Activated CD4-positive, alpha-beta T cell treated with anti-CD3 and anti-CD28 coated beads, Interleukin-2, amount 10 ng/mL, durations not matched to agents 7 days and 5 days (primary cell): ENCODE results near the gene CNGA3. TPM values are rescaled to one million over a fixed set of nuclear protein-coding genes. Genes with fewer than 3 reads are reported as not detected.

Experiments used
- CTCF ChIA-PET: fragments of 350-600 bp; sonication (Branson Sonifier 250); formaldehyde crosslinking; loops from one replicate; lab custom pipeline; 2021; ENCODE audit warnings: antibody characterized with exemption; lab: Charles Lee
- POLR2A ChIA-PET: fragments of 350-600 bp; sonication (Branson Sonifier 250); formaldehyde crosslinking; loops from one replicate; lab custom pipeline; 2021; ENCODE audit warnings: antibody characterized with exemption; lab: Charles Lee
- DNase-seq: peaks from one replicate; pipeline ENCODE4 v3.0.0-alpha.2; 2020
- H3K27ac Mint-ChIP-seq: one replicate; pipeline ENCODE4 v1.8.0; 2021; ENCODE audit warnings: mild to moderate bottlenecking, moderate library complexity, mixed read lengths
- H3K27me3 Mint-ChIP-seq: one replicate; pipeline ENCODE4 v1.8.0; 2021; ENCODE audit warnings: mixed read lengths
- H3K36me3 Mint-ChIP-seq: one replicate; pipeline ENCODE4 v1.8.0; 2021; ENCODE audit warnings: low read depth, mixed read lengths
- H3K4me1 Mint-ChIP-seq: one replicate; pipeline ENCODE4 v1.8.0; 2021; ENCODE audit warnings: mixed read lengths
- H3K4me3 Mint-ChIP-seq: one replicate; pipeline ENCODE4 v1.8.0; 2021; ENCODE audit warnings: mild to moderate bottlenecking, moderate library complexity, mixed read lengths
- H3K9me3 Mint-ChIP-seq: one replicate; pipeline ENCODE4 v1.8.0; 2021; ENCODE audit warnings: mixed read lengths
- total RNA-seq, 2 experiments: library from RNA; stranded (reverse); gene quantifications; one replicate each; pipeline ENCODE4 v1.2.3, GENCODE V29; 2021

The CNGA3 gene
- total RNA-seq, 2 experiments from 2014 or later = not detected

- Mint-ChIP-seq H3K4me1 (no peaks in the 10 kb centered on the region), H3K27ac (no peak overlapping the region), H3K36me3 (no peaks in the 10 kb centered on the region), H3K9me3 (no peaks in the 10 kb centered on the region), H3K27me3 (peaks cover 33% of the 10 kb centered on the region), H3K4me3 (no peak overlapping the region)
- ChIA-PET POLR2A (no interaction called here), CTCF (no interaction called here)
- no peak for DNase-seq
These were observed 11.0 kb upstream of the CNGA3 start for GRCh38 chr2:98335271-98335670.

- H3K27me3 Mint-ChIP-seq = peaks cover 47% of the 10 kb centered on the region
- ChIA-PET POLR2A (no interaction called here), CTCF (no interaction called here)
- DNase-seq = no peak
- peaks cover 2% of the 10 kb centered on the region for H3K4me1 Mint-ChIP-seq
- peaks cover 2% of the 10 kb centered on the region for H3K36me3 Mint-ChIP-seq
- H3K9me3 Mint-ChIP-seq = peaks cover 2% of the 10 kb centered on the region
- no peak overlapping the region for H3K27ac Mint-ChIP-seq
- no peak overlapping the region for H3K4me3 Mint-ChIP-seq
These were observed 5.0 kb upstream of the CNGA3 start for GRCh38 chr2:98341241-98341640.

GRCh38 chr2:98343285-98343684, 3.0 kb upstream of the CNGA3 start:
- Mint-ChIP-seq H3K36me3 (peaks cover 2% of the 10 kb centered on the region), H3K9me3 (peaks cover 2% of the 10 kb centered on the region), H3K27ac (no peak overlapping the region), H3K4me3 (no peak overlapping the region), H3K27me3 (peaks cover 50% of the 10 kb centered on the region), H3K4me1 (peaks cover 2% of the 10 kb centered on the region)
- POLR2A ChIA-PET = no interaction called here
- DNase-seq = no peak
- CTCF ChIA-PET = no interaction called here

- peaks cover 2% of the 10 kb centered on the region for H3K36me3 Mint-ChIP-seq
- H3K27me3 Mint-ChIP-seq = peaks cover 77% of the 10 kb centered on the region
- CTCF ChIA-PET = no interaction called here
- H3K9me3 Mint-ChIP-seq = peaks cover 2% of the 10 kb centered on the region
- no peak for DNase-seq
- H3K4me1 Mint-ChIP-seq = peaks cover 2% of the 10 kb centered on the region
- no peak overlapping the region for H3K27ac Mint-ChIP-seq
- POLR2A ChIA-PET = interaction anchor here (0.6 kb wide), 1 partner anchor 71 kb away, joined by 13 read pairs; no protein-coding TSS in a partner anchor
- no peak overlapping the region for H3K4me3 Mint-ChIP-seq
These were observed 1.2 kb downstream of the CNGA3 start for GRCh38 chr2:98347298-98348065.

GRCh38 chr2:98348066-98348561, 1.9 kb downstream of the CNGA3 start:
- H3K4me1 Mint-ChIP-seq = peaks cover 2% of the 10 kb centered on the region
- POLR2A ChIA-PET = interaction anchor here (0.6 kb wide), 1 partner anchor 72 kb away, joined by 13 read pairs; no protein-coding TSS in a partner anchor
- CTCF ChIA-PET = no interaction called here
- no peak for DNase-seq
- peaks cover 2% of the 10 kb centered on the region for H3K36me3 Mint-ChIP-seq
- no peak overlapping the region for H3K4me3 Mint-ChIP-seq
- no peak overlapping the region for H3K27ac Mint-ChIP-seq
- peaks cover 2% of the 10 kb centered on the region for H3K9me3 Mint-ChIP-seq
- H3K27me3 Mint-ChIP-seq = peaks cover 73% of the 10 kb centered on the region

GRCh38 chr2:98350411-98350810, 4.2 kb downstream of the CNGA3 start:
- Mint-ChIP-seq H3K36me3 (peaks cover 2% of the 10 kb centered on the region), H3K27ac (no peak overlapping the region), H3K4me3 (no peak overlapping the region), H3K4me1 (peaks cover 2% of the 10 kb centered on the region), H3K9me3 (peaks cover 2% of the 10 kb centered on the region), H3K27me3 (peaks cover 59% of the 10 kb centered on the region)
- ChIA-PET POLR2A (no interaction called here), CTCF (no interaction called here)
- DNase-seq = no peak

- no peaks in the 10 kb centered on the region for H3K4me1 Mint-ChIP-seq
- H3K36me3 Mint-ChIP-seq = no peaks in the 10 kb centered on the region
- H3K4me3 Mint-ChIP-seq = no peak overlapping the region
- no peaks in the 10 kb centered on the region for H3K9me3 Mint-ChIP-seq
- no peak overlapping the region for H3K27ac Mint-ChIP-seq
- ChIA-PET POLR2A (no interaction called here), CTCF (no interaction called here)
- H3K27me3 Mint-ChIP-seq = peaks cover 22% of the 10 kb centered on the region
- no peak for DNase-seq
These were observed 9.6 kb downstream of the CNGA3 start for GRCh38 chr2:98355881-98356280.

- CTCF ChIA-PET = no interaction called here
- H3K27me3 Mint-ChIP-seq = peaks cover 16% of the 10 kb centered on the region
- POLR2A ChIA-PET = no interaction called here
- H3K9me3 Mint-ChIP-seq = no peaks in the 10 kb centered on the region
- DNase-seq = no peak
- H3K36me3 Mint-ChIP-seq = no peaks in the 10 kb centered on the region
- H3K4me1 Mint-ChIP-seq = no peaks in the 10 kb centered on the region
- H3K4me3 Mint-ChIP-seq = no peak overlapping the region
- H3K27ac Mint-ChIP-seq = no peak overlapping the region
These were observed 10.5 kb downstream of the CNGA3 start for GRCh38 chr2:98356729-98357128.

GRCh38 chr2:98357849-98358248, 11.6 kb downstream of the CNGA3 start:
- no peak overlapping the region for H3K4me3 Mint-ChIP-seq

GRCh38 chr2:98359986-98360385, 13.7 kb downstream of the CNGA3 start:
- ChIA-PET CTCF (no interaction called here), POLR2A (no interaction called here)
- DNase-seq = no peak
- Mint-ChIP-seq H3K27me3 (peaks cover 20% of the 10 kb centered on the region), H3K9me3 (peaks cover 2% of the 10 kb centered on the region), H3K4me3 (no peak overlapping the region), H3K4me1 (no peaks in the 10 kb centered on the region), H3K36me3 (no peaks in the 10 kb centered on the region), H3K27ac (no peak overlapping the region)

More at GRCh38 chr2:98357849-98358248, 11.6 kb downstream of the CNGA3 start:
- POLR2A ChIA-PET = no interaction called here
- H3K27ac Mint-ChIP-seq = no peak overlapping the region
- H3K4me1 Mint-ChIP-seq = no peaks in the 10 kb centered on the region
- H3K36me3 Mint-ChIP-seq = no peaks in the 10 kb centered on the region
- DNase-seq = no peak
- peaks cover 2% of the 10 kb centered on the region for H3K9me3 Mint-ChIP-seq
- H3K27me3 Mint-ChIP-seq = peaks cover 13% of the 10 kb centered on the region
- CTCF ChIA-PET = no interaction called here

- Mint-ChIP-seq H3K27ac (no peak overlapping the region), H3K4me3 (no peak overlapping the region), H3K9me3 (peaks cover 10% of the 10 kb centered on the region), H3K36me3 (no peaks in the 10 kb centered on the region), H3K27me3 (peaks cover 17% of the 10 kb centered on the region), H3K4me1 (no peaks in the 10 kb centered on the region)
- ChIA-PET POLR2A (no interaction called here), CTCF (no interaction called here)
- DNase-seq = no peak
These were observed 21.5 kb downstream of the CNGA3 start for GRCh38 chr2:98367721-98368120.

GRCh38 chr2:98369710-98370239, 23.5 kb downstream of the CNGA3 start:
- DNase-seq = no peak
- ChIA-PET POLR2A (no interaction called here), CTCF (no interaction called here)
- H3K9me3 Mint-ChIP-seq = peaks cover 10% of the 10 kb centered on the region
- H3K36me3 Mint-ChIP-seq = no peaks in the 10 kb centered on the region
- H3K27me3 Mint-ChIP-seq = peaks cover 15% of the 10 kb centered on the region
- H3K4me1 Mint-ChIP-seq = no peaks in the 10 kb centered on the region
- H3K4me3 Mint-ChIP-seq = no peak overlapping the region
- no peak overlapping the region for H3K27ac Mint-ChIP-seq

GRCh38 chr2:98372121-98372520, 25.9 kb downstream of the CNGA3 start:
- POLR2A ChIA-PET = no interaction called here
- Mint-ChIP-seq H3K9me3 (peaks cover 10% of the 10 kb centered on the region), H3K4me3 (no peak overlapping the region)

More at GRCh38 chr2:98372121-98372520, 25.9 kb downstream of the CNGA3 start:
- peaks cover 23% of the 10 kb centered on the region for H3K27me3 Mint-ChIP-seq
- no peaks in the 10 kb centered on the region for H3K4me1 Mint-ChIP-seq
- H3K36me3 Mint-ChIP-seq = no peaks in the 10 kb centered on the region
- H3K27ac Mint-ChIP-seq = no peak overlapping the region
- CTCF ChIA-PET = no interaction called here
- no peak for DNase-seq
